ENCODE results near the gene EYS. TPM values are rescaled to one million over a fixed set of nuclear protein-coding genes. Genes with fewer than 3 reads are reported as not detected.

Gene EYS
- total RNA-seq, 2 donors from 2014 or later: not detected

- DNase-seq (no peak), ATAC-seq (replicated peaks in 1 of 2) (no peak)
- H3K36me3 Mint-ChIP-seq (ENCODE audit: insufficient read depth in 2 of 2): no peaks in the 10 kb centered on the region
- H3K27ac Mint-ChIP-seq: no peak overlapping the region
- H3K27me3 Mint-ChIP-seq (ENCODE audit: low read depth): no peaks in the 10 kb centered on the region
- H3K4me3 Mint-ChIP-seq: no peak overlapping the region
- peaks cover 4 to 6% of the 10 kb centered on the region in 2 donors for H3K9me3 Mint-ChIP-seq
- no peaks in the 10 kb centered on the region for H3K4me1 Mint-ChIP-seq (ENCODE audit: low read depth)
Observed at GRCh38 chr6:64724091-64724490, 982.9 kb downstream of the EYS start.

GRCh38 chr6:64723327-64724058 is 983.5 kb downstream of the EYS start:
- ATAC-seq (replicated peaks in 1 of 2) (no peak), DNase-seq (no peak)
- H3K36me3 Mint-ChIP-seq (ENCODE audit: insufficient read depth in 2 of 2): no peaks in the 10 kb centered on the region

GRCh38 chr6:64721865-64722264 is 985.2 kb downstream of the EYS start:
- H3K4me3 Mint-ChIP-seq: no peak overlapping the region
- ATAC-seq (replicated peaks in 1 of 2): no peak

More at GRCh38 chr6:64723327-64724058, 983.5 kb downstream of the EYS start:
- H3K4me1 Mint-ChIP-seq (ENCODE audit: low read depth): no peaks in the 10 kb centered on the region
- peaks cover 2 to 6% of the 10 kb centered on the region in 2 donors for H3K9me3 Mint-ChIP-seq
- no peaks in the 10 kb centered on the region for H3K27me3 Mint-ChIP-seq (ENCODE audit: low read depth)
- H3K27ac Mint-ChIP-seq: no peak overlapping the region
- H3K4me3 Mint-ChIP-seq: no peak overlapping the region

GRCh38 chr6:64717281-64717680 is 989.7 kb downstream of the EYS start:
- no peak for DNase-seq
- H3K4me1 Mint-ChIP-seq (ENCODE audit: low read depth): no peaks in the 10 kb centered on the region
- H3K27ac Mint-ChIP-seq: no peak overlapping the region
- H3K9me3 Mint-ChIP-seq: peaks cover 8% of the 10 kb centered on the region in 2 donors
- no peaks in the 10 kb centered on the region for H3K27me3 Mint-ChIP-seq (ENCODE audit: low read depth)
- no peak for ATAC-seq (replicated peaks in 1 of 2)
- H3K4me3 Mint-ChIP-seq: no peak overlapping the region
- no peaks in the 10 kb centered on the region for H3K36me3 Mint-ChIP-seq (ENCODE audit: insufficient read depth in 2 of 2)

More at GRCh38 chr6:64721865-64722264, 985.2 kb downstream of the EYS start:
- Mint-ChIP-seq H3K27me3 (ENCODE audit: low read depth) (no peaks in the 10 kb centered on the region), H3K9me3 (peaks cover 6 to 9% of the 10 kb centered on the region in 2 donors), H3K36me3 (ENCODE audit: insufficient read depth in 2 of 2) (no peaks in the 10 kb centered on the region), H3K27ac (no peak overlapping the region), H3K4me1 (ENCODE audit: low read depth) (no peaks in the 10 kb centered on the region)
- no peak for DNase-seq

- Mint-ChIP-seq H3K27ac (no peak overlapping the region), H3K4me1 (ENCODE audit: low read depth) (no peaks in the 10 kb centered on the region), H3K36me3 (ENCODE audit: insufficient read depth in 2 of 2) (no peaks in the 10 kb centered on the region), H3K4me3 (no peak overlapping the region), H3K9me3 (peaks cover 5 to 12% of the 10 kb centered on the region in 2 donors), H3K27me3 (ENCODE audit: low read depth) (no peaks in the 10 kb centered on the region)
- ATAC-seq (replicated peaks in 1 of 2) (no peak), DNase-seq (no peak)
Observed at GRCh38 chr6:64715624-64716023, 991.4 kb downstream of the EYS start.

GRCh38 chr6:64714073-64714472 is 993.0 kb downstream of the EYS start:
- DNase-seq: no peak
- H3K4me1 Mint-ChIP-seq (ENCODE audit: low read depth): no peaks in the 10 kb centered on the region
- no peaks in the 10 kb centered on the region for H3K27me3 Mint-ChIP-seq (ENCODE audit: low read depth)
- no peaks in the 10 kb centered on the region for H3K36me3 Mint-ChIP-seq (ENCODE audit: insufficient read depth in 2 of 2)
- peaks cover 5 to 12% of the 10 kb centered on the region in 2 donors for H3K9me3 Mint-ChIP-seq
- no peak for ATAC-seq (replicated peaks in 1 of 2)
- H3K27ac Mint-ChIP-seq: no peak overlapping the region
- no peak overlapping the region for H3K4me3 Mint-ChIP-seq

- Mint-ChIP-seq H3K36me3 (ENCODE audit: insufficient read depth in 2 of 2) (no peaks in the 10 kb centered on the region), H3K4me3 (no peak overlapping the region), H3K4me1 (ENCODE audit: low read depth) (no peaks in the 10 kb centered on the region)
Observed at GRCh38 chr6:64713175-64713574, 993.9 kb downstream of the EYS start.

GRCh38 chr6:64712606-64713005 is 994.4 kb downstream of the EYS start:
- ATAC-seq (replicated peaks in 1 of 2): no peak

More at GRCh38 chr6:64713175-64713574, 993.9 kb downstream of the EYS start:
- Mint-ChIP-seq H3K27me3 (ENCODE audit: low read depth) (no peaks in the 10 kb centered on the region), H3K27ac (no peak overlapping the region), H3K9me3 (peaks cover 5 to 9% of the 10 kb centered on the region in 2 donors)
- ATAC-seq (replicated peaks in 1 of 2): no peak
- DNase-seq: no peak

GRCh38 chr6:64703922-64704321 is 1003.1 kb downstream of the EYS start:
- no peak overlapping the region for H3K4me3 Mint-ChIP-seq
- H3K9me3 Mint-ChIP-seq: peaks cover 2 to 5% of the 10 kb centered on the region in 2 donors
- ATAC-seq (replicated peaks in 1 of 2) (no peak), DNase-seq (no peak)
- H3K36me3 Mint-ChIP-seq (ENCODE audit: insufficient read depth in 2 of 2): no peaks in the 10 kb centered on the region
- H3K27ac Mint-ChIP-seq: no peak overlapping the region
- H3K4me1 Mint-ChIP-seq (ENCODE audit: low read depth): no peaks in the 10 kb centered on the region
- H3K27me3 Mint-ChIP-seq (ENCODE audit: low read depth): no peaks in the 10 kb centered on the region

More at GRCh38 chr6:64712606-64713005, 994.4 kb downstream of the EYS start:
- no peak for DNase-seq
- Mint-ChIP-seq H3K27ac (no peak overlapping the region), H3K36me3 (ENCODE audit: insufficient read depth in 2 of 2) (no peaks in the 10 kb centered on the region), H3K27me3 (ENCODE audit: low read depth) (no peaks in the 10 kb centered on the region), H3K4me3 (no peak overlapping the region), H3K4me1 (ENCODE audit: low read depth) (no peaks in the 10 kb centered on the region), H3K9me3 (peaks cover 5 to 7% of the 10 kb centered on the region in 2 donors)

GRCh38 chr6:64696053-64696452 is 1011.0 kb downstream of the EYS start:
- ATAC-seq (replicated peaks in 1 of 2): no peak
- H3K4me1 Mint-ChIP-seq (ENCODE audit: low read depth): no peaks in the 10 kb centered on the region
- H3K27me3 Mint-ChIP-seq (ENCODE audit: low read depth): no peaks in the 10 kb centered on the region
- peaks cover 5 to 8% of the 10 kb centered on the region in 2 donors for H3K9me3 Mint-ChIP-seq
- peaks cover 0 to 2% of the 10 kb centered on the region in 2 donors for H3K36me3 Mint-ChIP-seq (ENCODE audit: insufficient read depth in 2 of 2)
- no peak for DNase-seq
- no peak overlapping the region for H3K4me3 Mint-ChIP-seq
- no peak overlapping the region for H3K27ac Mint-ChIP-seq

- Mint-ChIP-seq H3K9me3 (peaks cover 6 to 9% of the 10 kb centered on the region in 2 donors), H3K27ac (no peak overlapping the region), H3K36me3 (ENCODE audit: insufficient read depth in 2 of 2) (peaks cover 0 to 2% of the 10 kb centered on the region in 2 donors), H3K27me3 (ENCODE audit: low read depth) (no peaks in the 10 kb centered on the region), H3K4me1 (ENCODE audit: low read depth) (no peaks in the 10 kb centered on the region), H3K4me3 (no peak overlapping the region)
- DNase-seq (no peak), ATAC-seq (replicated peaks in 1 of 2) (no peak)
Observed at GRCh38 chr6:64694356-64694755, 1012.7 kb downstream of the EYS start.

- DNase-seq: no peak
- H3K36me3 Mint-ChIP-seq (ENCODE audit: insufficient read depth in 2 of 2): peaks cover 0 to 1% of the 10 kb centered on the region in 2 donors
- no peak overlapping the region for H3K27ac Mint-ChIP-seq
- H3K4me3 Mint-ChIP-seq: no peak overlapping the region
- H3K27me3 Mint-ChIP-seq (ENCODE audit: low read depth): no peaks in the 10 kb centered on the region
- no peak for ATAC-seq (replicated peaks in 1 of 2)
- H3K9me3 Mint-ChIP-seq: peaks cover 7 to 8% of the 10 kb centered on the region in 2 donors
- H3K4me1 Mint-ChIP-seq (ENCODE audit: low read depth): no peaks in the 10 kb centered on the region
Observed at GRCh38 chr6:64691064-64691463, 1016.0 kb downstream of the EYS start.

- Mint-ChIP-seq H3K4me1 (ENCODE audit: low read depth) (no peaks in the 10 kb centered on the region), H3K4me3 (no peak overlapping the region), H3K27ac (no peak overlapping the region), H3K9me3 (peaks cover 13 to 15% of the 10 kb centered on the region in 2 donors), H3K27me3 (ENCODE audit: low read depth) (no peaks in the 10 kb centered on the region), H3K36me3 (ENCODE audit: insufficient read depth in 2 of 2) (peaks cover 0 to 1% of the 10 kb centered on the region in 2 donors)
- DNase-seq: no peak
- no peak for ATAC-seq (replicated peaks in 1 of 2)
Observed at GRCh38 chr6:64685401-64685800, 1021.6 kb downstream of the EYS start.

- no peak for DNase-seq
- Mint-ChIP-seq H3K36me3 (ENCODE audit: insufficient read depth in 2 of 2) (peaks cover 0 to 1% of the 10 kb centered on the region in 2 donors), H3K4me1 (ENCODE audit: low read depth) (no peaks in the 10 kb centered on the region), H3K27me3 (ENCODE audit: low read depth) (no peaks in the 10 kb centered on the region), H3K4me3 (no peak overlapping the region), H3K27ac (no peak overlapping the region), H3K9me3 (peaks cover 11% of the 10 kb centered on the region in 2 donors)
- ATAC-seq (replicated peaks in 1 of 2): no peak
Observed at GRCh38 chr6:64683682-64684081, 1023.3 kb downstream of the EYS start.

Data from activated T-cell treated with anti-CD3 and anti-CD28 coated beads, Interleukin-2, amount 50 U/mL, for 72 hours (primary cell).